Stimulated activated memory B cell treated with anti-CD40 and anti-IgM and Interleukin-4, amounts not matched to agents 10 μg/mL and 1 μg/mL and 100 μg/mL, for 72 hours (primary cell): Measurements from ENCODE around the gene MINDY2.
"Not testable (repeated sequence)": the region's sequence is repeated elsewhere in the genome, so short reads cannot be mapped to it uniquely, and the experiment has no call there.

ENCODE experiments used
- ATAC-seq: fragments of 150-1000 bp; cut with Tn5 transposase; 2 replicates; pipeline ENCODE4 v1.10.0; 2021
- H3K27ac Mint-ChIP-seq: one replicate; pipeline ENCODE4 v1.8.0; 2022; ENCODE audit warnings: mild to moderate bottlenecking, mixed read lengths
- H3K27me3 Mint-ChIP-seq: one replicate; pipeline ENCODE4 v1.8.0; 2022; ENCODE audit warnings: mixed read lengths
- H3K36me3 Mint-ChIP-seq: one replicate; pipeline ENCODE4 v1.8.0; 2022; ENCODE audit warnings: mixed read lengths
- H3K4me1 Mint-ChIP-seq: one replicate; pipeline ENCODE4 v1.8.0; 2022; ENCODE audit warnings: mixed read lengths
- H3K4me3 Mint-ChIP-seq: one replicate; pipeline ENCODE4 v1.8.0; 2022; ENCODE audit warnings: mild to moderate bottlenecking, moderate library complexity, mixed read lengths
- H3K9me3 Mint-ChIP-seq: one replicate; pipeline ENCODE4 v1.8.0; 2022; ENCODE audit warnings: mixed read lengths

The MINDY2 gene

GRCh38 chr15:58770519-58770856 lies 614 bp upstream of the MINDY2 start:
- peak; percentile 56 for ATAC-seq
- H3K27ac Mint-ChIP-seq = peak overlapping the region; percentile 95
- peak overlapping the region; percentile 93 for H3K4me3 Mint-ChIP-seq
- no peaks in the 10 kb centered on the region for H3K36me3 Mint-ChIP-seq
- H3K27me3 Mint-ChIP-seq = no peaks in the 10 kb centered on the region
- H3K4me1 Mint-ChIP-seq = no peaks in the 10 kb centered on the region
- H3K9me3 Mint-ChIP-seq = no peaks in the 10 kb centered on the region

GRCh38 chr15:58771621-58772250 lies 634 bp downstream of the MINDY2 start:
- Mint-ChIP-seq H3K27me3 (no peaks in the 10 kb centered on the region), H3K27ac (peak overlapping the region; percentile 95), H3K4me3 (peak overlapping the region; percentile 93), H3K4me1 (no peaks in the 10 kb centered on the region), H3K9me3 (no peaks in the 10 kb centered on the region), H3K36me3 (no peaks in the 10 kb centered on the region)
- ATAC-seq = peak; percentile 0

GRCh38 chr15:58773024-58773423 lies 1.9 kb downstream of the MINDY2 start:
- peak overlapping the region; percentile 93 for H3K4me3 Mint-ChIP-seq
- H3K27me3 Mint-ChIP-seq = no peaks in the 10 kb centered on the region
- no peak for ATAC-seq
- no peaks in the 10 kb centered on the region for H3K36me3 Mint-ChIP-seq
- H3K4me1 Mint-ChIP-seq = no peaks in the 10 kb centered on the region
- H3K27ac Mint-ChIP-seq = no peak overlapping the region
- no peaks in the 10 kb centered on the region for H3K9me3 Mint-ChIP-seq

- no peak overlapping the region for H3K27ac Mint-ChIP-seq
- ATAC-seq = no peak
- no peaks in the 10 kb centered on the region for H3K9me3 Mint-ChIP-seq
- no peaks in the 10 kb centered on the region for H3K4me1 Mint-ChIP-seq
- H3K36me3 Mint-ChIP-seq = peaks cover 8% of the 10 kb centered on the region
- no peak overlapping the region for H3K4me3 Mint-ChIP-seq
- no peaks in the 10 kb centered on the region for H3K27me3 Mint-ChIP-seq
Observed at GRCh38 chr15:58775402-58775801, 4.3 kb downstream of the MINDY2 start.

GRCh38 chr15:58777107-58777506 lies 6.0 kb downstream of the MINDY2 start:
- H3K36me3 Mint-ChIP-seq = peaks cover 8% of the 10 kb centered on the region
- H3K4me3 Mint-ChIP-seq = peak overlapping the region; percentile 47
- ATAC-seq = peak; percentile 53
- H3K27me3 Mint-ChIP-seq = no peaks in the 10 kb centered on the region
- H3K9me3 Mint-ChIP-seq = no peaks in the 10 kb centered on the region
- H3K4me1 Mint-ChIP-seq = no peaks in the 10 kb centered on the region
- H3K27ac Mint-ChIP-seq = no peak overlapping the region

GRCh38 chr15:58779554-58779953 lies 8.5 kb downstream of the MINDY2 start:
- no peak overlapping the region for H3K27ac Mint-ChIP-seq
- H3K36me3 Mint-ChIP-seq = peaks cover 15% of the 10 kb centered on the region
- no peak for ATAC-seq
- no peaks in the 10 kb centered on the region for H3K9me3 Mint-ChIP-seq
- H3K4me1 Mint-ChIP-seq = no peaks in the 10 kb centered on the region
- no peak overlapping the region for H3K4me3 Mint-ChIP-seq
- H3K27me3 Mint-ChIP-seq = no peaks in the 10 kb centered on the region

GRCh38 chr15:58785355-58785754 lies 14.3 kb downstream of the MINDY2 start:
- ATAC-seq = no peak
- H3K9me3 Mint-ChIP-seq = no peaks in the 10 kb centered on the region
- H3K36me3 Mint-ChIP-seq = peaks cover 21% of the 10 kb centered on the region
- H3K27ac Mint-ChIP-seq = no peak overlapping the region
- H3K4me3 Mint-ChIP-seq = no peak overlapping the region
- H3K4me1 Mint-ChIP-seq = no peaks in the 10 kb centered on the region
- no peaks in the 10 kb centered on the region for H3K27me3 Mint-ChIP-seq

- Mint-ChIP-seq H3K27ac (no peak overlapping the region), H3K9me3 (no peaks in the 10 kb centered on the region), H3K27me3 (no peaks in the 10 kb centered on the region), H3K4me3 (no peak overlapping the region), H3K36me3 (peaks cover 41% of the 10 kb centered on the region), H3K4me1 (no peaks in the 10 kb centered on the region)
- no peak for ATAC-seq
Observed at GRCh38 chr15:58788056-58788710, 17.1 kb downstream of the MINDY2 start.

- no peak overlapping the region for H3K4me3 Mint-ChIP-seq
Observed at GRCh38 chr15:58793862-58794261, 22.8 kb downstream of the MINDY2 start.

GRCh38 chr15:58795825-58796224 lies 24.7 kb downstream of the MINDY2 start:
- Mint-ChIP-seq H3K36me3 (peaks cover 29% of the 10 kb centered on the region), H3K4me1 (peaks cover 28% of the 10 kb centered on the region), H3K4me3 (no peak overlapping the region), H3K9me3 (peaks cover 11% of the 10 kb centered on the region), H3K27me3 (no peaks in the 10 kb centered on the region), H3K27ac (no peak overlapping the region)
- ATAC-seq = no peak

More at GRCh38 chr15:58793862-58794261, 22.8 kb downstream of the MINDY2 start:
- H3K36me3 Mint-ChIP-seq = peaks cover 39% of the 10 kb centered on the region
- no peak overlapping the region for H3K27ac Mint-ChIP-seq
- no peaks in the 10 kb centered on the region for H3K27me3 Mint-ChIP-seq
- ATAC-seq = no peak
- peaks cover 18% of the 10 kb centered on the region for H3K4me1 Mint-ChIP-seq
- H3K9me3 Mint-ChIP-seq = peaks cover 11% of the 10 kb centered on the region

GRCh38 chr15:58797505-58797904 lies 26.4 kb downstream of the MINDY2 start:
- H3K4me1 Mint-ChIP-seq = peaks cover 28% of the 10 kb centered on the region
- H3K27me3 Mint-ChIP-seq = no peaks in the 10 kb centered on the region
- no peak for ATAC-seq
- no peak overlapping the region for H3K27ac Mint-ChIP-seq
- H3K36me3 Mint-ChIP-seq = peaks cover 21% of the 10 kb centered on the region
- H3K4me3 Mint-ChIP-seq = no peak overlapping the region
- peaks cover 11% of the 10 kb centered on the region for H3K9me3 Mint-ChIP-seq

- ATAC-seq = no peak
- peaks cover 19% of the 10 kb centered on the region for H3K36me3 Mint-ChIP-seq
- H3K9me3 Mint-ChIP-seq = no peaks in the 10 kb centered on the region
- no peak overlapping the region for H3K4me3 Mint-ChIP-seq
- peaks cover 13% of the 10 kb centered on the region for H3K4me1 Mint-ChIP-seq
- no peaks in the 10 kb centered on the region for H3K27me3 Mint-ChIP-seq
- H3K27ac Mint-ChIP-seq = no peak overlapping the region
Observed at GRCh38 chr15:58805095-58805494, 34.0 kb downstream of the MINDY2 start.

- not testable (repeated sequence) for H3K27me3 Mint-ChIP-seq, ATAC-seq, H3K9me3 Mint-ChIP-seq, H3K4me3 Mint-ChIP-seq, H3K27ac Mint-ChIP-seq, H3K4me1 Mint-ChIP-seq
- H3K36me3 Mint-ChIP-seq = peaks cover 28% of the 10 kb centered on the region
Observed at GRCh38 chr15:58823267-58823666, 52.2 kb downstream of the MINDY2 start.

- Mint-ChIP-seq H3K27ac (no peak overlapping the region), H3K4me3 (no peak overlapping the region), H3K9me3 (no peaks in the 10 kb centered on the region), H3K36me3 (peaks cover 28% of the 10 kb centered on the region), H3K27me3 (no peaks in the 10 kb centered on the region), H3K4me1 (peaks cover 16% of the 10 kb centered on the region)
- ATAC-seq = no peak
Observed at GRCh38 chr15:58830556-58830955, 59.5 kb downstream of the MINDY2 start.

GRCh38 chr15:58833681-58834426 lies 62.8 kb downstream of the MINDY2 start:
- Mint-ChIP-seq H3K4me1 (peaks cover 16% of the 10 kb centered on the region), H3K4me3 (peak overlapping the region; percentile 34), H3K36me3 (peaks cover 15% of the 10 kb centered on the region)
- H3K27ac Mint-ChIP-seq, ATAC-seq, H3K27me3 Mint-ChIP-seq, H3K9me3 Mint-ChIP-seq: not testable (repeated sequence)

- ATAC-seq = no peak
- Mint-ChIP-seq H3K9me3 (no peaks in the 10 kb centered on the region), H3K27ac (no peak overlapping the region), H3K36me3 (peaks cover 5% of the 10 kb centered on the region), H3K4me1 (no peaks in the 10 kb centered on the region), H3K27me3 (no peaks in the 10 kb centered on the region), H3K4me3 (no peak overlapping the region)
Observed at GRCh38 chr15:58839485-58839884, 68.4 kb downstream of the MINDY2 start.
